GM19023 (cell line): ENCODE data around the gene NUP205.
"Not testable (repeated sequence)": the region's sequence is repeated elsewhere in the genome, so short reads cannot be mapped to it uniquely, and the experiment has no call there.

Experiments
- ATAC-seq: cut with Tn5 transposase; IDR thresholded peaks from one replicate; pipeline ENCODE4 v1.9.1; 2021; ENCODE audit warnings: mild to moderate bottlenecking, moderate library complexity; ENCODE audit not compliant: unreplicated experiment

NUP205 gene

DNA sequence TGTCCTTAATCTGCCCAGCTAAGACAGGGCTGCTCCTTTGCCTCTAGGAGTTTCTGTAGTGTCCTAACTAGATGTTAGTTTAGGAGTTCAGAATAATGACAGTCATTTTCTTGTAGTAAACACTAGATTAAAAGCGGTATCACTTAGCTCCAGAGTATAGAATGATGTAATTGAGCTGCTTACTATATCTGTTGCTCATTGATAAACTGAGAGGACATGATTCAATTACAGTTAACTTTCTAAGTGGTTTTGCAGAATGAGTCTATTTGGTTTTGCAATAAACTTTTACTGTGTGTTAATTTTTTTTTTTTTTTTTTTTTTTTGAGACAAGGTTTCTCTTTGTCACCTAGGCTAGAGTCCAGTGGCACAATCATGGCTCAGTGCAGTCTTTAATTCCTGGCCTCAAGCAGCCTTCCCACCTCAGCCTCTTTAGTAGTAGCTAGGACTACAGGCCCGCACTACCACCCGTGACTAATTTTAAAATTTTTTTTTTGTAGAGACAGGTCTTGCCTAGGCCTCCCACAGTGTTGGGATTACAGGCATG, 106.4 kb downstream of the NUP205 start:
- ATAC-seq = no peak

DNA sequence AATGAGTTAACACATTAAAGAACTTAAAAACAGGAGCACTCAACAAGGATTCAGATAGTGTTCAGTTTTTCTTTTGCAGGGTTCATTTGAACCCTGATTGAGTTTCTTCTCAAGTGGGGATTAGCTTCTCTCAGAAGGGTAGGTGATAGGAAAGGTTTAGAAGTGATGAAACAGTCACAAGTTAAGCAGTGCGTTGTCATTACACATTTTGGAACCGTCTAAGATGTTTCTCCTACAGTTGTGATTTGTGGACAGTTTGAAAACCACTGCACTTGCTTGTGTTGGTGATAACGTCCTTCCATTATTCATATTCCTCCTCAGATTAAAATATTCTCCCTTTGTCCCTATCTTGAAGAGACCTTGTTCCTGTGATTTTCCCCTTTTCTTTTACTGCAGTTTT, 107.3 kb downstream of the NUP205 start:
- no peak for ATAC-seq

DNA sequence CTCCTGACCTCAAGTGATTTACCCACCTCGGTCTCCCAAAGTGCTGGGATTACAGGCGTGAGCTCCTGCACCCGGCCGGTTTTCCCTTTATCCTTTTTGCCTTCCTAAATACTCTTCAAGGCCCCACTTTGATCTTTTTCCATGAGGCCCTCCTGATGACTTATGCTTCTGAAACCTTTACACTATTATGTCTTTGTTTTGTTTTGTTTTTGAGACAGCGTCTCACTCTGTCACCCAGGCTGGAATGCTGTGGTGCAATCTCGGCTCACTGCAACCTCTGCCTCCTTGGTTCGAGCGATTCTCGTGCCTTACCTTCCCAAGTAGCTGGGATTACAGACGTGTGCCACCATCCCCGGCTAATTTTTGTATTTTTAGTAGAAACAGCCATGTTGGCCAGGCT, 108.4 kb downstream of the NUP205 start:
- no peak for ATAC-seq

GRCh38 chr7:135666846-135667245, 109.1 kb downstream of the NUP205 start:
- no peak for ATAC-seq

DNA sequence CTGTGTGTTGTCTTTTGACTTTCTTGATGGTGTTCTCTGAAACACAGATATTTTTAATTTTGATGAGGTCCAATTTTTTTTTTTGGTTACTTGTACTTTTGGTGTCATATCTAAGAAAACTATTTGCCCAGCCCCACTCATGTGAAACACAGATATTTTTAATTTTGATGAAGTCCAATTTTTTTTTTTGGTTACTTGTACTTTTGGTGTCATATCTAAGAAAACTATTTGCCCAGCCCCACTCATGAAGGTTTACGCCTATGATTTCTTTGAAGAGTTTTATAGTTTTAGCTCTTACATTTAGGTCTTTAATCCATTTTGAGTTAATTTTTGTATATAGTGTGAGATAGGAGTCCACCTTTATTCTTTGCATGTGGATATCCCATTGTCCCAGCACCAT, 109.9 kb downstream of the NUP205 start:
- ATAC-seq = not testable (repeated sequence)

DNA sequence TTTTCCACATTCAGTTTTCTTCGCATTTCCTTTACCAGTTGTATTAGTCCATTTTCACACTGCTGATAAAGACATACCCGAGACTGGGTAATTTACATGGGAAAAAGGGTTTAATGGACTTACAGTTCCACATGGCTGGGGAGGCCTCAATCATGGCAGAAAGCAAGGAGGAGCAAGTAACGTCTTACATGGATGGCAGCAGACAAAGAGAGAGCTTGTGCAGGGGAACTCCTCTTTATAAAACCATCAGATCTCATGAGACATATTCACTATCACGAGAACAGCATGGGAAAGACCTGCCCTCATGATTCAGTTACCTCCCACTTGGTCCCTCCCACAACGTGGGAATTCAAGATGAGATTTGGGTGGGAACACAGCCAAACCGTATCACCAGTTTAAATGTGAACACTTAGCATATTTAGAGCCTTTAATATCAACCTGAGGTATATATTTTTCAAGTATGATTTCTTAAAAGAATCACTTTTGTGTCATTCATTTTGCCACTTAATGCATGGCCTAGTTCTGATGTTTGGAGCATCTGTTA, 111.2 kb downstream of the NUP205 start:
- ATAC-seq = not testable (repeated sequence)

- no peak for ATAC-seq
Measured at GRCh38 chr7:135669774-135670173, 112.1 kb downstream of the NUP205 start.

DNA sequence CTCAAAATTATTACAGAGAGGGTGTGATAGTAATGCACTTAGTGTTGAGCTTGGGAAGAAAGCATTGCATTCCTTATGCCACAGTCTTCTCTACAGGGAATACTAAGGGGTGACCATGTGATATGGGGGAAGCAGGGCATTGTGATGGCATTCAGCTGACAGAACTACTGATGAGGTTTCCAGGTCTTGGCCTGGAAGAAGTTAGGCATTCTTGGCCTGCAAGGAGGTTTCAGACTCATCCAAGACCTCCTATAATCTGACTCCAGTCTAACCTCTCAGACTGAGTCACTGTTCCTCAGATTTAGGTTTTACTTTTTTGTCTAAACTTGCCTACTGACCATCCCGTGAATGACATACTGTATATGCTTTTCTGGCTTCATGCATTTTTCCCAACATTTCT, 112.5 kb downstream of the NUP205 start:
- ATAC-seq = no peak

DNA sequence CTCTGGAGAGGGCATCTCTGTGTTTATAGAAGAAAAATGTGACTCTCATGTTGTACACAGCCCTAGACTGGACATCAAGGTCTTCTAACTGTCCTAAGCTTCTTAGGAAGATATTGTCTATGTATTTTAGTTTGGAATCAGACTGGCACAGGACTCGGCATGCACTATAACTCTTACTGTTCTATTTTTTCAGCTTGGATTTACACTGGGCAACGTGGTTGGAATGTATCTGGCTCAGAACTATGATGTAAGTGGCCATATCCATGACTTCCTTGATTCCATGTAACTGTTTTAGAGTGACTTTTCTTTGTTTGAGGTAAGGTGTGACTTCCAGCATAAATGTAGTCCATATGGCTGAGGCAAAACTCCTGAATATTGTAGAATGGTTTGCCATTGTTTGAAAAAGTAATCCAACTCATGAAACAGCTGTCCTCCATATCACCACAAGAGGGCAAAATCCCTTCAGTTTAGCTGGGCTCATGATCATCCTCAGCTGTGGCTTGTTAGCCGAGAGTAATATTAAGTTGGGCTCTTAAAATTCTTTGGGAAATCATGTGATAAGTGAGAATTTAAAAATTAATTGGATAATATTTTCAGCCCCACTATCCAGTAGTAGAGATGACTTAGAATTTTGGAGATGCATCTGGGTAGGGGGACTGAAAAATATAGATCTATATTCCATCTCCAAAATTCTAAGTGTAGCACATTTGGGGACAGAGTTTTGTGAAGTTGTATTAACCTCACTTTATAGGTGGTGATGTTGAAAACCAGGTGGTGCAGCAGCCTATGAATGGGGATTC, 115.0 kb downstream of the NUP205 start:
- no peak for ATAC-seq

DNA sequence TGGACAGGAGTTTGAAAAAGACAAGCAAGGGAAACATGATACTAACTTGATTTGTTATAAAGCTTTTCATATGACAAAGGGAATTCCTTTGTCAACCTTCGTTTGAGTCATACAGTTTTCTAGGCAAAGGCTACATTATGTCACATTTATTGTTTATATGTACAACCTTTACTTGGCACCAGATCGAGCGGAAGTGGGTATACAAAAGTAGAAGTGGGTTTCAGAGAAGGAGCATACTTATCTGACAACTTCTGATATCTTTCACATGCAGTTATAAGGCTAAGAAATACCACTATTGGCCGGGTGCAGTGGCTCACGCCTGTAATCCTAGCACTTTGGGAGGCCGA, 115.6 kb downstream of the NUP205 start:
- no peak for ATAC-seq

DNA sequence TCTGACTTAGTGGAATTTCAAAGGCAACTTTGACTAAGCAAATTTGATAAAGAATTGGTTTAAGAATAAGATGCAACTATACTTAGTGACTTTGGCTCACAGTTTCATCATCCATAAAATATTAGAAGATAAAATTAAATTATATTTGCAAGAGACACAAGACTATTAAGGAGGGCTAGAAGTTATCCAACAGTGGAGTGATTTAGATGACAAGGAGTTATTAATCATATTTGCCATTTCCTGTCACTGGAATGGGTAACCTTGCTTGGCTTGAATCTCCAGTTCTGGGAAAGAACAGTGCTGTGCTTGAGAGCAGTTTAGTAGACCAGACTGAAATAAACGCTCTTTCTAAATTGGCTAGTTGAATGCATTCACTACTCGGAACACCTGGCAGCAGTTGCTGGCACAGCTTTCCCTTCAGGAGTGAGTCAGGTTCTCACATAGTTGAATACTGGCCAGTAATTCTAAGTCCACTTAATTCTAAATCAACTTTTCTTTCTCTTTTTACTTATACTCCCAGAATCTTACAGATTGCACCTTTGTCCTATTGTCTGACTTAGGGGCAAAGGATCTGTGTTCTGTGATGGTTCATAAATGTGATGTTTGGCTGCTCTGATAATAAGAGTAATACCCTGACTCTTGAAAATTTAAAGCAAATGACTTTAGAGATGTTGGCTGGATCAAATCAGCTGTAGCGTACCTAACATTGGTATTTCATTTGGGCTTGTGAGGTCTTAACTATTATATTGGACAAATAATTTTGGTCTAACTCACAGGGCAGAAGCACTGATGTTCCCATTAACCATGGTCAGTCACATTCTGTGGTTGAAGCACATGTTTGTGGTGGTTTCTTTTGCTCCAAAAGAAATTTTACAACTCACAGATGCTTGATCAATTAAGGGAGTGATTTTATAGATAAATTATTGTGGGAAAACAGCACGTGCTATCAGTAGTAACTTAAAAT, 121.2 kb downstream of the NUP205 start:
- no peak for ATAC-seq

DNA sequence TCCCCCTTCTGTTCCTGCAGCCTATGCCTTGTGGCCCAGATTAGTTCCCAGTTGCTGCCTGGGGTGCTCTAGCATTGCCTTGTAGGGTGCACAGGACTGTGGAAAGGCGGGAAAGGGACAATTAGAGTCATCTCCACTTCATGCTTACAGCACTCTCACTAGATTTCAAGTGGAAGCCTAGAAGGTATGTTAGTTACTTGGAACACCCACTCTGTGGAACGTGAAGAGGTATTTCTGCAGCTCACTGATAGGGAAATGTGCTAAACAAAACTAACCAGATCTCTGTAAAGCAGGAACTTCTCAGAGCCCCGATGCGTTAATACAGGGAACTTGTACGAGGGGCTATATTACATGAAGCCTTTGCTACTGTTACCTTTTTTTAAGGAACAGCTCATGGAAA, 124.0 kb downstream of the NUP205 start:
- no peak for ATAC-seq

- ATAC-seq = no peak
Measured at GRCh38 chr7:135682191-135682590, 124.5 kb downstream of the NUP205 start.

DNA sequence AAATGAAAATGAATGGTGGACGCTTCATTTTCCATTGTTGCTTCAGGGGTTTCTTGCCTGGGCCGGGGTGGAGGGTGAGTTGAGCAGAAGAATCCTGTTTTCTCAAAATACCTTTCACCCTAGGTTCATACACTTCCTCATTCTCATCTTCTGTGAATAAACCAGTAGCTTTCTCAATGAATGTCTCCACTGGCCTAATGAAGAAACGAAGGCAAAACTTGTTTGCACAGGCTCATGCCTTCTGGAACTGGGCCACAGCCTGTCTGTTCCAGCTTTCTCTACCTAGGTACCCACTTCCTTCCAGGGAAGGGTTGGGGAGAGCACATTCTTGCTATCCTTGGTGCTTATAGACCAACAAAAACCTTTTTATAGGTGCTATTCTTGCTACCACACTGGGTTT, 125.9 kb downstream of the NUP205 start:
- ATAC-seq = no peak

GRCh38 chr7:135684136-135684535, 126.4 kb downstream of the NUP205 start:
- no peak for ATAC-seq

GRCh38 chr7:135684699-135685098, 127.0 kb downstream of the NUP205 start:
- no peak for ATAC-seq

DNA sequence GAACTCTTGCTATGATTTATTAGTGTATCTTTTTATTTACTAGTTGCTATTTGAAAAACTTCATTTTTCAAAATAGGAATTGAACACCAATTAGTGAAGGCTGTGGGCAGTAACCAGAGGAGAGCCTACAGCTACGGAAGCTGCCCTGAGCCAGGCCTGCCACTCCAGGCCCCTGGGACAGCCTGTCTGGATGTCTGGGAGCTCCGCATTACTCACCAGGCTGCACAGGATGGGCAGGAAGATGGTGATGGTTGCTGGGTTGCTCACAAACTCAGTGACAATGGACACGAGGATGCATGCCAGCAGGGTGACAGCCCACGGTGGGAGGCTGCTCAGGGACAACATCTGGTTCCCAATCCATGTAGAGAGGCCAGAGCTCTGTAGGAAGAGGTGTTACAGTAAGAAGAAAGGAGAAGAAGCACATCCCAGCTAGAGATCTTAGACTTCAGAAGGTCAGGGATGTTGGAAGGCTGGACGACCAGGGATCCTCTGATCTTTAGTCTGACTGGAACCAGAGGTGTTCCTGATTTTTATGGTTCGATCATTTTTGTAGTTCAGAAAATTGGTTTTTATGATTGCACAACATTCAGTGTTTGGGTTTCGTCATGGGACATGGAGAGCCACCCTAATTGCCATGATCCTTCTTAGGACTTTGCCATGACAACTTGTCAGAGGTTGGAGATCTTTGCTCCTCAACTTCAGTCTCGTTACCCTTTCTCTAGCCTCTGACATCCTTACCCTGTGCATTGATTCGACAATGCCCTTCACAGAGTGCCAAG, 127.8 kb downstream of the NUP205 start:
- ATAC-seq = no peak

- no peak for ATAC-seq
Measured at GRCh38 chr7:135687466-135687865, 129.7 kb downstream of the NUP205 start.

- ATAC-seq = no peak
Measured at GRCh38 chr7:135690566-135690965, 132.8 kb downstream of the NUP205 start.

GRCh38 chr7:135692055-135692454, 134.3 kb downstream of the NUP205 start:
- ATAC-seq = no peak

GRCh38 chr7:135692606-135693005, 134.9 kb downstream of the NUP205 start:
- ATAC-seq = not testable (repeated sequence)
